Measurements from ENCODE around the gene ACAP1.

ACAP1 gene

GRCh38 chr17:7336240-7337175 lies at the start of gene ACAP1:
ACAP1 (plus strand) TSS chr17:7336529; CDS start chr17:7336735, 206 bp downstream.
- peak; percentile 84 to 89 for DNase-seq (ENCODE audit: low read depth in 2 of 2)

- no peak for DNase-seq (ENCODE audit: low read depth in 2 of 2)
Measured at GRCh38 chr17:7289256-7290032, 46.9 kb upstream of the ACAP1 start.

- no peak for DNase-seq (ENCODE audit: low read depth in 2 of 2)
Measured at GRCh38 chr17:7290166-7290565, 46.2 kb upstream of the ACAP1 start.

- DNase-seq (ENCODE audit: low read depth in 2 of 2), result no peak
Measured at GRCh38 chr17:7290685-7291084, 45.6 kb upstream of the ACAP1 start.

GRCh38 chr17:7292194-7292593 lies 44.1 kb upstream of the ACAP1 start:
- DNase-seq (ENCODE audit: low read depth in 2 of 2), result no peak

GRCh38 chr17:7292729-7293128 lies 43.6 kb upstream of the ACAP1 start:
- no peak for DNase-seq (ENCODE audit: low read depth in 2 of 2)

- DNase-seq (ENCODE audit: low read depth in 2 of 2), result no peak
Measured at GRCh38 chr17:7293159-7293558, 43.2 kb upstream of the ACAP1 start.

GRCh38 chr17:7293816-7294613 lies 42.3 kb upstream of the ACAP1 start:
- DNase-seq (ENCODE audit: low read depth in 2 of 2), result peak in 1 of 2 donors; percentile 15

- DNase-seq (ENCODE audit: low read depth in 2 of 2), result peak; percentile 72 to 79
Measured at GRCh38 chr17:7294614-7295153, 41.6 kb upstream of the ACAP1 start, which contains the start of gene YBX2. YBX2 (minus strand) TSS chr17:7294639; CDS start chr17:7294500, 139 bp downstream.

GRCh38 chr17:7295230-7296180 lies 40.8 kb upstream of the ACAP1 start:
- DNase-seq (ENCODE audit: low read depth in 2 of 2), result no peak

- peak; percentile 70 to 73 for DNase-seq (ENCODE audit: low read depth in 2 of 2)
Measured at GRCh38 chr17:7296189-7296861, 40.0 kb upstream of the ACAP1 start.

GRCh38 chr17:7304179-7304578 lies 32.1 kb upstream of the ACAP1 start:
- DNase-seq (ENCODE audit: low read depth in 2 of 2), result no peak

GRCh38 chr17:7306911-7307685 lies 29.2 kb upstream of the ACAP1 start, which contains the start of gene EIF5A:
EIF5A (plus strand) TSS chr17:7307628; CDS start chr17:7309636, 2,008 bp downstream.
- DNase-seq (ENCODE audit: low read depth in 2 of 2), result peak; percentile 100

GRCh38 chr17:7307686-7308624 lies 28.4 kb upstream of the ACAP1 start:
- peak in 1 of 2 donors; percentile 41 for DNase-seq (ENCODE audit: low read depth in 2 of 2)

- DNase-seq (ENCODE audit: low read depth in 2 of 2), result peak; percentile 69 to 74
Measured at GRCh38 chr17:7308625-7309433, 27.5 kb upstream of the ACAP1 start.

GRCh38 chr17:7309628-7310027 lies 26.7 kb upstream of the ACAP1 start:
- DNase-seq (ENCODE audit: low read depth in 2 of 2), result no peak
